HEK293T (cell line): ENCODE measurements around the gene SERTAD2.

Source experiments
- ARNT ChIP-seq: fragments of 450-650 bp; IDR thresholded peaks from 2 replicates; pipeline ENCODE4 v1.6.1; 2017; ENCODE audit warnings: mild to moderate bottlenecking
- BHLHE40 ChIP-seq: fragments of 450-650 bp; IDR thresholded peaks from 2 replicates; pipeline ENCODE4 v1.6.1; 2016; ENCODE audit warnings: mild to moderate bottlenecking, moderate library complexity, borderline replicate concordance
- CTBP1 ChIP-seq: fragments of 450-650 bp; IDR thresholded peaks from 2 replicates; pipeline ENCODE4 v1.6.1; 2016; ENCODE audit warnings: borderline replicate concordance
- ELF4 ChIP-seq: fragments of 450-650 bp; IDR thresholded peaks from 2 replicates; pipeline ENCODE4 v1.6.1; 2017; ENCODE audit warnings: antibody characterized with exemption
- FOXK2 ChIP-seq: fragments of 450-650 bp; IDR thresholded peaks from 2 replicates; pipeline ENCODE4 v1.6.1; 2016; ENCODE audit warnings: mild to moderate bottlenecking
- FOXM1 ChIP-seq: fragments of 450-650 bp; IDR thresholded peaks from 2 replicates; pipeline ENCODE4 v1.6.1; 2017; ENCODE audit warnings: mild to moderate bottlenecking, borderline replicate concordance
- HDGF ChIP-seq: fragments of 450-650 bp; IDR thresholded peaks from 2 replicates; pipeline ENCODE4 v1.6.1; 2017; ENCODE audit warnings: antibody characterized with exemption, borderline replicate concordance
- NFRKB ChIP-seq: fragments of 450-650 bp; IDR thresholded peaks from 2 replicates; pipeline ENCODE4 v1.6.1; 2016; ENCODE audit warnings: mild to moderate bottlenecking, moderate library complexity
- SP1 ChIP-seq: fragments of 450-650 bp; IDR thresholded peaks from 2 replicates; pipeline ENCODE4 v1.6.1; 2017
- SUZ12 ChIP-seq: fragments of 450-650 bp; IDR thresholded peaks from 2 replicates; pipeline ENCODE4 v1.6.1; 2016; ENCODE audit warnings: mild to moderate bottlenecking
- ZNF384 ChIP-seq: fragments of 450-650 bp; IDR thresholded peaks from 2 replicates; pipeline ENCODE4 v1.6.1; 2016

DNA sequence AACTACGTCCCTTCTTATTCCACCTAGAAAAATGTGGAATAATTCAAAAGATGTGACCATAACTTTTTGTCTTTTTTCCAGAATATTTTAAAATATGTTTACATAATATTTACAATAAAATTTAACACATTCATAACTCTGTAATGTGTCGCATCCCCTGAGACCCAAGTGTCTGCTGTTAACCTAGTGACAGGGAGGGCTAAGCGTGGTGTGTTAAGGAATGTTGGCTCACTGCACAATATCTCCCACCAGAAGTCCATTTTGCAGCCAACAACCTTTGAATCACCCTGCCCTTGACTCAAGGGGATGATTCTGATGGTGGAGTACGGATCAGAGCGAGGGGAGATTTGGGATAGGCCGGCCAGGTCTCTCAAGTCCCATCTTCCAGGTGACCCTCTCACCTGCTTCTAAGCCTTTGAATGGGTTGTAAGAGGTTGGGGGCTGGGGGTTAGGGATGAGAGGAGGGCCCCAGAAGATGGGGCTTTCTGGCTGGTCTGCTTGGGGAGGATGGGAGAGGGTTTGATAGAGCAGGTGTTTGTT, 43.3 kb downstream of the SERTAD2 start:
- no peak for TF ChIP-seq NFRKB
- no peak for TF ChIP-seq ZNF384
- no peak for TF ChIP-seq SUZ12
- no peak for TF ChIP-seq SP1
- TF ChIP-seq BHLHE40, result no peak
- no peak for TF ChIP-seq FOXK2
- TF ChIP-seq ELF4, result no peak
- no peak for TF ChIP-seq FOXM1
- TF ChIP-seq ARNT, result no peak
- TF ChIP-seq HDGF, result no peak
- no peak for TF ChIP-seq CTBP1
